ENCODE data around the gene IL5. TPM values are rescaled to one million over a fixed set of nuclear protein-coding genes. Genes with fewer than 3 reads are reported as not detected.

The IL5 gene
- total RNA-seq, 6 donors from 2014 or later, result 1.2 TPM; not detected in 5

DNA sequence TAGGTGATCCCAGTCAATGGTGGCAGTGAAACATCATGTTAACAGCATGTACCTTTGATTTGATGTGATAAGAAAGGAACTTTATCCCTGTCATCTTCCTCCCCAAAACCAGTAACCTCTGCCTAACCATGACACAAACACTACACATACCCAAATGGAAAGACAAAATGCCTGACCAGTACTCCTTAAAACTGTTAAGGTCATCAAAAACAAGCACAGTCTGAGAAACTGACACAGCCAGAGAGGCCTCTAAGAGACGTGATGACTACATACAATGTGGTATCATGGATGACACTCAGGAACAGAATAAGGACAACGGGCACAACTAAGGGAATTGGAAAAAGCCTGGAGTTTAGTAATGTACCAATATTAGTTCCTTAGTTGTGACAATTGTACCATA is 3.9 kb upstream of the IL5 start:
- Histone ChIP-seq H3K9me3 (no peaks in the 10 kb centered on the region), H3K27me3 (no peaks in the 10 kb centered on the region), H3K36me3 (no peaks in the 10 kb centered on the region), H3K27ac (no peak overlapping the region), H3K4me3 (no peak overlapping the region), H3K4me1 (no peaks in the 10 kb centered on the region)
- DNase-seq (no peak), ATAC-seq (ENCODE audit: low FRiP score in 2 of 2) (no peak)
- whole genome bisulfite sequencing, 2 donors, result 90 to 94% methylated on average over 2 of the region's 2 CpGs
- TF ChIP-seq, protein P1, sequence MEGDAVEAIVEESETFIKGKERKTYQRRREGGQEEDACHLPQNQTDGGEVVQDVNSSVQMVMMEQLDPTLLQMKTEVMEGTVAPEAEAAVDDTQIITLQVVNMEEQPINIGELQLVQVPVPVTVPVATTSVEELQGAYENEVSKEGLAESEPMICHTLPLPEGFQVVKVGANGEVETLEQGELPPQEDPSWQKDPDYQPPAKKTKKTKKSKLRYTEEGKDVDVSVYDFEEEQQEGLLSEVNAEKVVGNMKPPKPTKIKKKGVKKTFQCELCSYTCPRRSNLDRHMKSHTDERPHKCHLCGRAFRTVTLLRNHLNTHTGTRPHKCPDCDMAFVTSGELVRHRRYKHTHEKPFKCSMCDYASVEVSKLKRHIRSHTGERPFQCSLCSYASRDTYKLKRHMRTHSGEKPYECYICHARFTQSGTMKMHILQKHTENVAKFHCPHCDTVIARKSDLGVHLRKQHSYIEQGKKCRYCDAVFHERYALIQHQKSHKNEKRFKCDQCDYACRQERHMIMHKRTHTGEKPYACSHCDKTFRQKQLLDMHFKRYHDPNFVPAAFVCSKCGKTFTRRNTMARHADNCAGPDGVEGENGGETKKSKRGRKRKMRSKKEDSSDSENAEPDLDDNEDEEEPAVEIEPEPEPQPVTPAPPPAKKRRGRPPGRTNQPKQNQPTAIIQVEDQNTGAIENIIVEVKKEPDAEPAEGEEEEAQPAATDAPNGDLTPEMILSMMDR (IDR thresholded peaks at IDR 0.05), result no peak
- TF ChIP-seq POLR2A (IDR thresholded peaks at IDR 0.05), result no peak
- TF ChIP-seq POLR2AphosphoS5 (IDR thresholded peaks at IDR 0.05), result no peak
- no peak for TF ChIP-seq EP300 (IDR thresholded peaks at IDR 0.05)

DNA sequence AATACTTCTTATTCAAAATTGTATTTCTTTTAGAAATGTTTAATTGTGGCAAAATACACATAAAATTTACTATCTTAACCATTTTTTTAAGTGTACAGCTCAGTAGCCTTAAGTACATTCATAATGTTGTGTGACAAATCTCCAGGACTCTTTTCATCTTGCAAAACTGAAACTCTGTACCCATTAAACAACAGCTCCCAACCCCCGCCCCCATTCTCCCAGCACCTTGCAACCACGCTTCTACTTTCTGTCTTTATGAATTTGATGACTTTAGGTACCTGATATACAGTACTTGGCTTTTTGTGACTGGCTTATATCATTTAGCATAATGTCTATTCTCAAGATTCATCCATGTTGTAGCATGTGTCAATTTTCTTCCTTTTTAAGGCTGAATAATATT is 2.8 kb upstream of the IL5 start:
- Histone ChIP-seq H3K27ac (no peak overlapping the region), H3K4me1 (no peaks in the 10 kb centered on the region), H3K27me3 (no peaks in the 10 kb centered on the region), H3K9me3 (no peaks in the 10 kb centered on the region), H3K4me3 (no peak overlapping the region), H3K36me3 (no peaks in the 10 kb centered on the region)
- TF ChIP-seq EP300 (IDR thresholded peaks at IDR 0.05) (no peak), POLR2AphosphoS5 (IDR thresholded peaks at IDR 0.05) (no peak), POLR2A (IDR thresholded peaks at IDR 0.05) (no peak)
- TF ChIP-seq, protein P1 (IDR thresholded peaks at IDR 0.05), result no peak
- ATAC-seq (ENCODE audit: low FRiP score in 2 of 2), result no peak
- 72 to 90% methylated on average over 2 of the region's 2 CpGs for WGBS, 2 donors
- DNase-seq, result no peak

DNA sequence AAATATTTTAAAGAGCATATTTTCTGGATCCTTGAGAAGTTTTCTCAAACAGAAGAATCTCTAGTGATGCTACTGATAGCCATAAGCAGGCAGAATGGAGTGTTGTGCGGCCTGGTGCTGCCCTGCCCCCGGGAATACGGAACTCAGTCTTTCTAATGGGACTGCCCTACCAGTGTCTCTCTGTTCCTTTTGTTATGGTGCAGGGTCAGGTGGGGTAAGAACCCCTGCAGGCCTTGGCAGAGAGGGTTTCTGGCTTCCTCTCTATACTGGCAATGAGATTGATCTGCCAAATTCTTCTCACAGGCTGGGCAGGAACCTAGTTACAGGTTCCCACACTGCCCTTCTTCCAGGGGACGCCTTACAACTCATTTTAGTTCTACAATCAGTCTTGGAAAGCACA is 2.6 kb downstream of the IL5 start:
- H3K4me1 ChIP-seq, result no peaks in the 10 kb centered on the region
- no peaks in the 10 kb centered on the region for H3K36me3 ChIP-seq
- no peaks in the 10 kb centered on the region for H3K9me3 ChIP-seq
- WGBS, 2 donors, result 94 to 97% methylated on average over 4 of the region's 4 CpGs
- ATAC-seq (ENCODE audit: low FRiP score in 2 of 2) (no peak), DNase-seq (no peak)
- no peak overlapping the region for H3K4me3 ChIP-seq
- H3K27ac ChIP-seq, result no peak overlapping the region
- no peak for TF ChIP-seq EP300 (IDR thresholded peaks at IDR 0.05)
- no peaks in the 10 kb centered on the region for H3K27me3 ChIP-seq

DNA sequence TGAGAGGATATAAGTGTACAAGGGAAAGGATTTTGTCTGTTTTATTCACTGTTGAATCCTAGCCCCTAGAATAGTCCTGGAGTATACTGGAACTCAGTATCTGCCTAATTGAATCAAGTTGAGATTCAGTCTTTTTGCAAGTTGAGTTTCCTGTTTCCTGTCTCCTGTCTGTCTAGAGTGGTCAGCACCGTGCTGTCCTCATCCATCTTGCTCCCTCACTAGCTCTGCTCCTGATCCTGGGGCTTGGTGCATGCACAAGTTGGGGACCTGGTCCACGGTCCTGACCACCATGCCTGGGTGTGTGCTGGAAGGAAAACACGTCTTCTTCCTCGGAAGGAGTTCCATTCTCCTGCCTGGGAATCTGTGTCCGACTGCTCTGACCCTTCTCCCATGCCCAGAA is 3.2 kb downstream of the IL5 start:
- no peaks in the 10 kb centered on the region for H3K27me3 ChIP-seq
- WGBS, 2 donors, result 66 to 78% methylated on average over 5 of the region's 5 CpGs
- no peaks in the 10 kb centered on the region for H3K36me3 ChIP-seq
- TF ChIP-seq EP300 (IDR thresholded peaks at IDR 0.05), result no peak
- no peaks in the 10 kb centered on the region for H3K9me3 ChIP-seq
- no peak overlapping the region for H3K27ac ChIP-seq
- no peak overlapping the region for H3K4me3 ChIP-seq
- ATAC-seq (ENCODE audit: low FRiP score in 2 of 2), result no peak
- DNase-seq, result no peak
- H3K4me1 ChIP-seq, result no peaks in the 10 kb centered on the region

DNA sequence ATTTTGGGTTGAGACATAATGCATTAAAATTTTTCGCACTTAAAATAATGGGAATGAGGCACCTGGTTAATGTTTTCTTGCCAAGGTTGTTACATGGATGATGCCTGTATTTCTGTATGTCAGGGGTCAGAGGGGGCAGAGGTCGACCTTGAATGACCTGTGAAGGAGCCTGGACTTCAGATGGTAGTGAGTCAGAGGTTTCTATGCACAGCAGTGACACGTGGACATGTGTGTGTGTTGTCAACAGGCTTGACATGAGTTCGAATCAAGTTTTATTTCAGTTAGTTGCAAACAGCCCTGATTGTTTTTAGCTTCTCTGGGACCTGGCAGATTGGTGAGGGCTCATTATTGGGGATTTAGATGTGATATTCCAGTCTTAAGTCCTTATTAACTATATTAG is 3.6 kb downstream of the IL5 start:
- WGBS, 2 donors, result 74 to 78% methylated on average over 4 of the region's 4 CpGs
- no peak for ATAC-seq (ENCODE audit: low FRiP score in 2 of 2)
- no peak overlapping the region for H3K4me3 ChIP-seq
- no peaks in the 10 kb centered on the region for H3K27me3 ChIP-seq
- H3K9me3 ChIP-seq, result no peaks in the 10 kb centered on the region
- no peak for TF ChIP-seq EP300 (IDR thresholded peaks at IDR 0.05)
- no peak for TF ChIP-seq POLR2AphosphoS5 (IDR thresholded peaks at IDR 0.05)
- no peak for TF ChIP-seq POLR2A (IDR thresholded peaks at IDR 0.05)
- TF ChIP-seq, protein P1 (IDR thresholded peaks at IDR 0.05), result no peak
- no peak overlapping the region for H3K27ac ChIP-seq
- H3K4me1 ChIP-seq, result no peaks in the 10 kb centered on the region
- DNase-seq, result no peak
- no peaks in the 10 kb centered on the region for H3K36me3 ChIP-seq

DNA sequence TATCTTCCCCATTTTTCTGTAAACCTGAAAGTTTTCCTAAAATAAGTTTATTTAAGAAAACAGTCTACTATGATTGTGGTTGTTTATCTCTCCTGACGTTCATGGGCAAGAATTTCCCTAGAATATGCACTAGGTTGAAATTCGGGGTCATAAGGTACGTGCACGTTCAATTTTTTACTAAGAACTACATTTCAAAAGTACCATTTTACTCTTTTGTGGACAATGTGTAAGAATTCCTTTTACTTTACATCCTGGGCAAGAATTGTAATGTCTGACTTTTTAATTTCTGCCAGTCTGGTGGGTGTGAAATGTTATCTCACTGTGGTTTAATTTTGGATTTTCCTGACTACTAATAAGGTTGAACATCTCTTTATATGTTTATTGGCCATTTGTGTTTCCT is 12.4 kb downstream of the IL5 start:
- TF ChIP-seq EP300 (IDR thresholded peaks at IDR 0.05), result no peak
- no peak for TF ChIP-seq POLR2AphosphoS5 (IDR thresholded peaks at IDR 0.05)
- TF ChIP-seq, protein P1 (IDR thresholded peaks at IDR 0.05), result no peak
- TF ChIP-seq POLR2A (IDR thresholded peaks at IDR 0.05), result no peak
- WGBS, 2 donors, result 83 to 90% methylated on average over 4 of the region's 4 CpGs
- no peaks in the 10 kb centered on the region for H3K9me3 ChIP-seq
- no peak overlapping the region for H3K4me3 ChIP-seq
- no peaks in the 10 kb centered on the region for H3K27me3 ChIP-seq
- H3K27ac ChIP-seq, result no peak overlapping the region
- H3K4me1 ChIP-seq, result peaks cover 0 to 6% (median 2%) of the 10 kb centered on the region in 4 donors
- no peak for ATAC-seq (ENCODE audit: low FRiP score in 2 of 2)
- H3K36me3 ChIP-seq, result no peaks in the 10 kb centered on the region
- DNase-seq, result no peak

Measured in upper lobe of left lung (tissue), 6 donors.